KBM-7 (cell line): ENCODE data around the gene SOX12.

Experiments used
- DNase-seq: peaks from one replicate; pipeline ENCODE4 v3.0.0-alpha.2; 2015
- in situ Hi-C: fragments of 300-500 bp; cut with MboI; formaldehyde crosslinking; loops from 2 replicates; pipeline ENCODE4 v1.14.3; 2020; ENCODE audit warnings: low sequenced_read_pairs, low pct_unique_long_range_greater_than_20kb, mixed read lengths

Gene SOX12

DNA sequence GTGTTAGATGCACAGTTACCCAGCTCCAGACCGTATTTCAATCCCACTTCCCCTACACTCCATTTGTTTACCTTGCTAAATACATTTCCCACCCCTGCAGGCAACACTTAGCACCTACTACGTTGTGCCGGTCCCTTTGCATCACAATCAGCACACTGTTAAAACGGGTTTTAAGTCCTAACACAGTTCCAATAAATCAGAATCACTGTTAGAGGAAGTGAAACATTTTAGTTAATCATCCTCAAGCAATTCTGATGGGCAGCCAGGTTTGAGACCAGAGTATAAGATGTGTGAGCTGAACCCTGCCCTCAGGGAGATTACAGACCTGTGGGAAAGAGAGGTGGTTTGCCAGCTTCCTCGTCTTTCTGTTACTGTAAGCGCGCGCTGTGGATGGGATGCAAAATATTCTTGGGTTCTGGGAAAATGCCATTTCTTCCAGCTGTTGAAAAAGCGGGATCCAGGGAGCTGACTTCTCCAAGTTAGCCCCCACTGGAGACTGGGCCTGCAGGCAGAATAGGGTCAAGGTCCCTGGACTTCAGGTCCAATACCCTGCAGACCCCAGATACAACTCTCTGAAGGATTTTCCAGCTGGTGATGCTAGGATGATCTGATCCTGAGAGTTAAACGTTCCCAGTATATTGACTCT lies 24.9 kb upstream of the SOX12 start:
- no peak for DNase-seq
- in situ Hi-C loops, result no loop called here

DNA sequence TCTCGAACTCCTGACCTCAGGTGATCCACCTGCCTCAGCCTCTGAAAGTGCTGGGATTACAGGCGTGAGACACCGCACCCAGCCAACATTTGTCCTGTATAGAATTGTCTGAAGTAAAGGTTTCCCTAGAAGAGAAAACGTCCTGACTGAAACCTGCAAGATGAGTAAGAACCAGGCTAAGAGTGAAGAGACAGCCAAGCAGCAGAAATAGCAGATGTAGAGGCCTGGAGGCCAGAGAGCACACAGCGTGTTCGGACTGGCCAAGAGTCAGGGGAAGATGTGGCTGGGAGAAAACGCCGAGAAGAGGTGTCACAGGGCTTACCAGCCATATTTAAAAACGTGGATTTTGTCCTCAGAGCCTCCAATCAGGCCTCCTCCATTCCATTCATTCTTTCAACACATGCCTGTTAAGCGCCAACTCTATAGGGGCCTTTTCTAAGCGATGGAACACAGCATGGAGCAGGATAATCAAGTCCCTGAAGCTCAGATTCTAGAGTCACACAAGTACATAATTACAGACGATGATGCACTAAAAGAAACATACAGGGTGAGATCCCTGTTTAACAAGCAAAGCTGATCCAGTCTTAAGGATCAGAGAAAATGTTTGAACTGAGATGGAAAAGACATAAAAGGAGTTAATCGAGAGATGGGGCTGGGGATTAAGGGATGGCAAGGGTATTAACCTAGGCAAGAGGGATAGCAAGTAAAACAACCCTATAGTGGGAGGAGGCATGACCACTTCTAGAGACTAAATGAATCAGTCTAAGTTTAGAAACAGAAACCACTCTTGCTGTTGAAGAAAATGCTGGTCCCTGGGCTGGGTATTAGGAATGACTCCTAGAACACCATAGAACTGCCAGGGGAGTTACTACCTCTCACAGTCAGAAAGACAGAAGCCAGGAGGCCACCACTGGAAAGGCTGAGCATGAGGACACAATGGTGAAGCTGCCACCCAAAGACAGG lies 23.2 kb upstream of the SOX12 start:
- in situ Hi-C loops, result no loop called here
- DNase-seq, result no peak

DNA sequence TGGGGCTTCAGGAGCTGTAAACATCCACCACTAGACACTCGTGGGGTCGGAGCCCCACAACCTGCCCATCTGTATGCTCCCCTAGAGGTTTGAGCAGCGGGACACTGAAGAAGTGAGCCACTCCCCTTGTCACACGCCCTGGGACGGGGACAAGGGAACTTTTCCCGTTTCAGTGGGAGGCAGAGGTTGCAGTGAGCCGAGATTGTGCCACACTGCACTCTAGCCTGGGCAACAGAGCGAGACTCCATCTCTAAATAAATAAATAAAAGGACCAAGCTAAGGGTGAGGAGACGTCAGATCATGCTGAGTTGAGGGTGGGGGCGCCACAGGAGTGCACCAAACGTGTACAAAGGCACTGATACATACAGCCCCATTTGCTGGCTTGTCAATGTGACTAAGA lies 19.6 kb upstream of the SOX12 start:
- in situ Hi-C loops, result no loop called here
- no peak for DNase-seq

DNA sequence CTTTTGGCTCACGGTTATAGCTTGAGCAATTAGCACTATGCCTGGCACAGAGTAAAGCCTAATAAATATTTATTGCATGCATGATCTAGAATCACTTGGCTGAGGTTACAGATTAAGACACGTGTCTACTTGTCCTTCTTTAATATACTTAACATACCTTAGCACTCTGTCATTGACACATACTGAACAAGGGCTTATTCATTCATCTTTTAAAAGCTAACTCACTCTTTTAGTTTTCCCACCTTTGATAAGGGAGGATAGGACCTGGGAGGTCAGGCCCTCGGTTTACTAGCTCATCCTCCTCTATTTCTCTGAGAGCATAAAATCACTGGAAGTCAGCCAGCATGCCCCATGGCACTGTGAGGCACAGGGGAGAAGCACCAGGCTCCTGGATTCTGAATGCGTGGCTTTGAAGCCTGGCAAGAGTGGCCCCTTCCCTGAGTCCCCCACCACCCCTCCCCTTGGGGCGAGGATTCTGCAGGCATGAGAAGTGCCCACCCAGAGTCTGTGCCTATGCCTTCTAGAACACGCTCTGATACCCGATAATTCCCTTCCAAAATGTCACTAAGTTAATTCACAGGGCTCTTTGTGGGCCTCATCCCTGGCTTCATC lies 16.8 kb upstream of the SOX12 start:
- in situ Hi-C loops, result no loop called here
- no peak for DNase-seq

DNA sequence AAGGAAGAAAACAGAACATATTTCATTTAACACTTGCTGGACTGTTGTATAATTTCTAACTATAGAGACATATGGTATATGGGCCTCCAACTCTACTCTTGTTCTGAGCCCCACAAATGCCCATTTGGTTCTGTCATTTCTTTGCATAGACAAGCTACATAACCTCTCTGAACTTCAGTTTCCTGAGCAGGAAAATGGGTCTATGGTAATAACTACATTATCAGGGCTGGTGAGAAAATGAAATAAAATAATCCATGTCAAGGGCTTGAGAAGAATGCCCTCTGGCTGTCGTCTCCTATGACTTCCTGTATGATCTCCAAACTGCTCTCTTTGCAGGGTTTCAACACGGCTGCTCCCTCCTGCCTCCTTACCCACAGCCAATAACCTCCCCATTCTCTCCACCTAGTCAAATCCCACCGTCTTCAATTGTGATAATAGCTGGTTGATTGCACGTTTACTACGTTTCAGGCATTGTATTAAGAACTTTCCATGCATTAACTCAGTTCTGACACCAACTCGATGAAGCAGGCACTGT lies 16.0 kb upstream of the SOX12 start:
- in situ Hi-C loops, result no loop called here
- DNase-seq, result no peak

DNA sequence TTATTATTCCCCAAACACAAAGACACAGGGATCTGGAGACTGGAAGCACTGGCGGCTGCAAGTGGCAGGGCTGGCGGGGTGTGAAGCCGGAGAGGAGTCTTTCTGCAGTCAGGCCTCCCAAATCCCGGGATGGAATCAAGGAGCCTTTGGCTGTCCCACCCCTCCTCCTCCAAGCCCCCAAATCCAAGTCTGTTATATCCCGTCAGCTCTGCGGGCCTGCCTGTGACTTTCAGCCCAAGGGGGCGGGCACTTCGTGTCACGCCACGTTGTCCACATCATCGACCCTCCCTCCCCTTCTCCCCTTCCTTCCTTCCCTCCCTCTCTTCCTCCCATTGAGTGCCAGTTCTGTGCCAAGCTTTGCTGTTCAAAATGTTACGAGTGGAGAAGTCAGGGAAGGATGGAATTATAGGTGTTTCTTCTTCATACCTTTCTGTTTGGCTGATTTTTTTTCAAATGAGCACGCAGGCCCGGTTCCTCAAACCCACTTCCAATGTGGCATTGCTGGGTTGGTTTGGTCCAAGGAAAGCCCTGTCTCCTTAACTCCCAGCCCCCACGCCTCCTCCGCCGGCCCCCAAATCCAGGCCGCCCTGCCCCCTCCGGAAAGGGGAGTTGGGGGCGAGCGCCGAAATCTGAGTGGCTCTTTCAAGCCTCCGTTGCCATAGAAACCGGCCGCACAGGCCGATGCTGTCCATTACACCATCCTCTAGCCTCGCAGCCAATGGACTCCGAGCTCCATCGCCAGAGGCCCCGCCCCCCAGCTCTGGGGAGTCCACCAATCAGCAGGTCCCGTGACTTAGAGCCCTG lies 15.3 kb upstream of the SOX12 start:
- in situ Hi-C loops, result no loop called here
- DNase-seq, result peak; percentile 59

DNA sequence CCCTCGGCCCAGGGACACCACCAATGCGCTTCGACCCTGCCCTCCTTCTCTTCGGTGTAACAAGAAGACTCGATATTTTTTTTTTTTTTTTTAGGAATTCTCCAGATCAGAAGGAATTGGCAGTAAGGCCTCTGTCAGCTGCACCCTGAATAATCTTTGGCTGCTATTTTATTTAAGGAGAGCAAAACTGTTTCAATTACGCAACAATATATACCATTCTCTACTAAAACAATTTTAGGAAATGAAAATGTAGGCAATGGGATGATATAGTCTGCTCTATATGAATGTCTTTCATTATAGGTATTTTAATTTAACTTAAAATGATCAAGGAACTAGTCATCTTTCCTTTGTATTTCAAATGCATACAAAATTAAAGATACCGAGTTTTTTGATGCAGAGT lies 14.7 kb upstream of the SOX12 start:
- no peak for DNase-seq
- in situ Hi-C loops, result no loop called here

DNA sequence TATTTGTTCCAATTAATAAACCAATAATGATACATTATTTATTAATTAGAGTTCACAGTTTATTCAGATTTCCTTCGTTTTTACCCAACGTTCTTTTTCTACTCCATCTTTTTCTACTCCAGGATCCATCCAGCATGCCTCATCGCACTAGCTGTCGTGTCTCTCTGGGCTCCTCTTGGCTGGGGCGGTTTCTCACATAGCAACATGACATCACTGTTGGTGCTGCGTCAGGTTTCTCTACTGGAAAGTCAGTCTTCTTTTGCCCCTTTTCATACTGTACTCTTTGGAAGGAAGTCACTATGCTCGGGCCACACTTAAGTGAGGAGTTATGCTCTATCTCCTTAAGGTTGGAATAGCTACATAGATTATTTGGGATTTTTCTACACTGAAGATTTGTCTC lies 13.7 kb upstream of the SOX12 start:
- in situ Hi-C loops, result no loop called here
- DNase-seq, result no peak

DNA sequence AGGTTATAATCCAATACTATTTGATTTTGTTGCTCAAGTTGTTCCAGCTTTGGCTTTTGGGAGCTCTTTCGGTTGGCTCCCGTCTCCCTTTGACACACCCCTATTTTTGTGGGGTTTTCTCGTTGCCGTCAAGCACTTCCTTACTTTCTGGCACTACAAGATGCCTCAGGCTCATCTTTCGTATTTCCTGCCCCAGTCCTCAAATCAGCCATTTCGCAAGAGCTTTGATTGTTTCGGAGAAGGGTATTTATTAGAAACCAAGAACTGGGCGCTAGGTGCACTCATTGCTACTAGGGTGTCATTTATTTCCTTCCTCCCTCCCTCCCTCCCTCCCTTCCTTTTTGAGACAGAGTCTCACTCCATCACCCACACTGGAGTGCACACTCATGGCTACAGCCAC lies 13.3 kb upstream of the SOX12 start:
- in situ Hi-C loops, result no loop called here
- DNase-seq, result no peak

DNA sequence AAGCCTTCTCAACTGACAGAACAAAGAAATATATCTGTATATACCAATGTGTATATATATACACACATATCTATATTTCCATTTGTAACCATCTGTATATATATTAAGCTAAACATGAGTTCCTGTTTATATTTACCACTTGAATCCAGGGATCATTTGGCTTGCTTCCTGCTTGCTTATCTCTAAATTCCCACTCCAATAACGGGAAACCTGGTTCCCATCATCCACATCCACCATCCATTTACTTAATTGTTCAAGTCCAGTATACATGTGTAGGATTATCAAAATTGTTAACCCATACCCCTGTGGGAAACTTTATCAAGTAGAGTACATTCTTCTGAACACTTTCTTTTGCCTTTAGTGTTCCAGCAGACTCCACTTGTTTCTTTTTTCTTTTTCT lies 12.5 kb upstream of the SOX12 start:
- in situ Hi-C loops, result no loop called here
- no peak for DNase-seq

DNA sequence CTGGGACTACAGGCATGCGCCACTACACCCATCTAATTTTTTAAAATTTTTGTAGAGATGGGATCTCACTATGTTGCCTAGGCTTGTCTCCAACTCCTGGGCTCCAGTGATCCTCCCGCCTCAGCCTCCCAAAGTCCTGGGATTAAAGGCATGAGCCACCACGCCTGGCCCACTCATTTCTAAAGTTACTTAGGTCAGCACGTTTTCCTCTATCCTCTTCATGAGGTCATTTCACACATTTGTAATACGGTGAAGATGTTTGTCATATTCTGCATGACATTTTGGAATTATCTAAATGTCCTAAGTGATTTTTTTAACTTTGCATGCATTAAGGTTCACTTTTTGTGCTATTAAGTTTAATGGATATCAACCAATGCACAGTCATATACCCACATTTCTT lies 11.9 kb upstream of the SOX12 start:
- no peak for DNase-seq
- in situ Hi-C loops, result no loop called here

DNA sequence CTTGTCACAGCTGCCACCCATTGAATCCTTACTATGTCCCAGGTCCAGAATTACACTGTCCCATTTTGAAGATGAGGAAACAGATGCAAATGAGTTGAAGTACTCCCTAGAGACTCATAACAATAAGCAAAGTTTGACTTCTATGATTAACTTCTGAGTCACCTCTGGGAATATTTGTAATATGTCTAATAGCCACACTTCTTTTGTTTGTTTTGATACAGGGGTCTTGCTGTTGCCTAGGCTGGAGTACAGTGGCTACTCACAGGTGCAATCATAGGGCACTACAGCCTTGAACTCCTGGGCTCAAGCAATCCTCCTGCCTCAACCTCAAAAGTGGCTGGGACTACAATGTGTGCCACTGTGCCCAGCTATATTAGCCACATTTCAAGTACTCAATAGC lies 11.4 kb upstream of the SOX12 start:
- in situ Hi-C loops, result no loop called here

DNA sequence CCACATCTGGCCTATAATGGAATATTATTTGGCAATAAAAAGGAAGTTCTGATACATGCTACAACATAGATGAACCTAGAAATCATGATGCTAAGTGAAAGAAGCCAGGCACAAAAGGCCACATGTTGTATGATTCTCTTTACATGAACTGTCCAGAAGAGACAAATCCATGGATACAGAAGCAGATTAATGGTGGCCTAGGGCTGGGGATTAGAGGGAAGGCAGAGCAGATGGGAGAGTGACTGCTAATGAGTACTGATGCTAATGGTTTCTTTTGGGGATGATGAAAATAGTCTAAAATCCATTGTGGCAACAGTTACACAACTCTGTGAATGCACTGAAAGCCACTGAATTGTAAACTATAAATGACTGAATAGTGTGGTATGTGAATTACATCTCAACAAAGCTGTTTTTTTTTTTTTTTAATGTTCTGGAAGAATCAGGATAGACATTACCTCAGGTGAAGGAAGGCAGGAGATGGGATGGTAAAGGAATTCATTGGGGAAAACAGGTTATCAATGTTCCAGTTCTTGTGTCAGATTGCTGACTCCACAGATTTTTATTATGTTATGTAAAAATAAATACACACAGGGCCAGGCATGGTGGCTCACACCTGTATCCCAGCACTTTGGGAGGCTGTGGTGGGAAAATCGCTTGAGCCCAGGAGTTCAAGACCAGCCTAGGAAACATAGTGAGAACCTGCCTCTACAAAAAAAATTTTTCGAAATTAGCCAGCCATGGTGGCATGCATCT lies 8.9 kb upstream of the SOX12 start:
- in situ Hi-C loops, result no loop called here
- no peak for DNase-seq

More for the DNA sequence above, 11.4 kb upstream of the SOX12 start:
- no peak for DNase-seq

DNA sequence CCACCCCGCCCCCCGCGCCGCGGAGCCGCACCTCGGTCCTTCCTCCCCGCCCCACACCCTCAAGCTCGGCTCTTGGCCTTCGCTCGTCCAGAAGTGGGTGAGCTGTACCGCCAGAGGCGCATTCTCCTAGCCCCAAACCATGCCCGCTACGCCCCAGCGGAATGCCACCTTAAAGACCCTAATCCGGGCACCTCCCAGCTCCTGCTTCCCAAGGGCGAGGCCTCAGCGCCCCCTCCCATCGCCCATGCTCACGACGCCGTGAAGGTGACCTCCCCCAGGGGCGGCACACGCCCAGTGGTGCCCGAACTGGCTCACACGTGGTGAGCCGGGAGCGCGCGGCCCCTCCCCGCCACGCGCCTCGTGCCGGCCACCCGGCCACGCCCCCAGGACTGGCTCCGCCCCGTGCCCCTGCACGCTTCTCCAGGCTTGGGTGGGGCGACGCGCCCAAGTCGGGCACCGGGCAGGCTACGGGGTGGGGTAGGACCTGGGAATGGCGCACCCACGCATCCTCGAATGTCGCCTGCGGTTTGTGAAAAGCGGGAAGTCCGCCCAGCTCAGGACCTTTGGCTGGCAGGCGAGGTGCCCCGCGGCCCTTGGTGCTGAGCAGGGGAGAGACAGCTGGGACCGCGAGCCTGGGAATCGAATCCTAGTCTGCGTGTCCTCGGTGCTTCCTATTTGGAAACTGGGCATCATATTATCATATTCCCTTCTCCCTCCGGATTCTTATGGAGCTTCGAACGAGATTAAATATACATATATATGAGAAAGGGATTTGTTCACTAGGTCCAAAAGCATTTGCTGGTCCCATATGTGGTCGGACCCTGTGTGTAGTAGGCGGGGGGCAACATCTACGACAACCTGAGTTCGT lies 941 bp upstream of the SOX12 start:
- in situ Hi-C loops, result no loop called here
- peak; percentile 96 for DNase-seq

DNA sequence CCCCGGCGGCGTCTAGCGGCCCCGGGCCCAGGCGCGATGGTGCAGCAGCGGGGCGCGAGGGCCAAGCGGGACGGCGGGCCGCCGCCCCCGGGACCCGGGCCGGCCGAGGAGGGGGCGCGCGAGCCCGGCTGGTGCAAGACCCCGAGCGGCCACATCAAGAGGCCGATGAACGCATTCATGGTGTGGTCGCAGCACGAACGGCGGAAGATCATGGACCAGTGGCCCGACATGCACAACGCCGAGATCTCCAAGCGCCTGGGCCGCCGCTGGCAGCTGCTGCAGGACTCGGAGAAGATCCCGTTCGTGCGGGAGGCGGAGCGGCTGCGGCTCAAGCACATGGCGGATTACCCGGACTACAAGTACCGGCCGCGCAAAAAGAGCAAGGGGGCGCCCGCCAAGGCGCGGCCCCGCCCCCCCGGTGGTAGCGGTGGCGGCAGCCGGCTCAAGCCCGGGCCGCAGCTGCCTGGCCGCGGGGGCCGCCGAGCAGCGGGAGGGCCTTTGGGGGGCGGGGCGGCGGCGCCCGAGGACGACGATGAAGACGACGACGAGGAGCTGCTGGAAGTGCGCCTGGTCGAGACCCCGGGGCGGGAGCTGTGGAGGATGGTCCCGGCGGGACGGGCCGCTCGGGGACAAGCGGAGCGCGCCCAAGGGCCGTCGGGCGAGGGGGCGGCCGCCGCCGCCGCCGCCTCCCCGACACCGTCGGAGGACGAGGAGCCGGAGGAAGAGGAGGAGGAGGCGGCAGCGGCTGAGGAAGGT lies 715 bp downstream of the SOX12 start:
- in situ Hi-C loops, result no loop called here
- DNase-seq, result peak; percentile 67

DNA sequence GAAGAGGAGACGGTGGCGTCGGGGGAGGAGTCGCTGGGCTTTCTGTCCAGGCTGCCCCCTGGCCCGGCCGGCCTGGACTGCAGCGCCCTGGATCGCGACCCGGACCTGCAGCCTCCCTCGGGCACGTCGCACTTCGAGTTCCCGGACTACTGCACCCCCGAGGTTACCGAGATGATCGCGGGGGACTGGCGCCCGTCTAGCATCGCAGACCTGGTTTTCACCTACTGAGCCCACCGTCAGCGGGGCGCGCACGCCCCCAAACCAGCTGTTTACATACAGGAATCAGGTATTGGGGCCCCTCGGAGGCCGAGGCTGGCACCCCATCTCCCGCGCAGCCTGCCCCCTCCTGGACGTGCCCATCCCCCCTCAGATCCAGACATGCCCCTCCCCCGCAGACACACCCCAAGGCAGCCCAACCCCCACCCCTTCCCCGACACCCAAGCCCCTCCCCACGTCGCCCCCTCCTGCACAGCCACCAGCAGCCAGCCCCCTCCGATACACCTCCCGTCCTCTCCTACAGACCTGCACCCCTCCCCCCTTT lies 1.4 kb downstream of the SOX12 start:
- DNase-seq, result peak; percentile 55
- in situ Hi-C loops, result no loop called here
